ENCODE measurements around the gene HRH4.

HRH4 gene

DNA sequence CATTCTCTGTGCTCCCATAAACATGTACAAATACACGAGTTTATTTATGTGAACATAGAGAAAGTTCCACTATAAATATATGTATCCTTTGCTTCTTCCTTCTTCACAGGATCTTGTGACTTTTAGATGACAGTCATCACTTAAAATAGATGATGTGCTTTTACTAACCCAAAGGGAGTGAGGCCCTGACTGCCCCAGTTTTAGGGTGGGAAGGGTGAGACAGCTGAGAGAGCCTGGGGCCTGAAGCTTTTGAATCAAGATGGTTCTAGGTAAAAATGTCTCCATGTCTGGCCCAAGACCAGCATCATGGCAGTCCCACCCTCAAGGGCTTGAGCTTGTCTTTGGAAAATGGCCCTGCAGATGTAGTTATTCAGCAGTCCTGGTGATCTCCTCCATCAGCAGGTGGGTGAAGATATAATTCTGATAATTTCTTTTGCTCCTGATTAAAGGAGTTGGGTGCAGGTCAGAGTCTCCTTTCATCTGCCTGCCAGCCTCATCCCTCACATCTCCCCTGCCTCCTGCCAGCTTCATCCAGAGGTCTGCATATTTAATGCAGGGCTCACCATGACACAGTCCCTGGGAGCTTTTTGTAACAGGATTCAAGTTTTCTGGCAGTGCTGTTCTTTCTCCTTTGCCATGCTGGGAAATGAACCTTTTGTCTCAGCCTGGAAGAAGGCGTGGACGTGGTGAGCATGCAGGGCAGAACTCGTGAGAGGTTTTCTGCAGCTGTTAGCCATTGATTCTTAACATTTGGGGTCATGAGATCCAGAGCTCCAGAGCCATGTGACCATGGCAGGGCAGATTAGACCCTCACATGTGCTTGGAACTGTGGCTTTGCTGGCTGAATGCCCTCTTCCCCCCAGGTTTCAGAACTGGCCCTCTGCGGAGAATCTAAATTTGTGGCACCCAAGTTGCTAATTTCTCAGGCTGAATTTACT lies 2.7 kb downstream of the HRH4 start:
- DNase-seq (ENCODE audit: low read depth in 1 of 2, low spot score in 1 of 2), result no peak

DNA sequence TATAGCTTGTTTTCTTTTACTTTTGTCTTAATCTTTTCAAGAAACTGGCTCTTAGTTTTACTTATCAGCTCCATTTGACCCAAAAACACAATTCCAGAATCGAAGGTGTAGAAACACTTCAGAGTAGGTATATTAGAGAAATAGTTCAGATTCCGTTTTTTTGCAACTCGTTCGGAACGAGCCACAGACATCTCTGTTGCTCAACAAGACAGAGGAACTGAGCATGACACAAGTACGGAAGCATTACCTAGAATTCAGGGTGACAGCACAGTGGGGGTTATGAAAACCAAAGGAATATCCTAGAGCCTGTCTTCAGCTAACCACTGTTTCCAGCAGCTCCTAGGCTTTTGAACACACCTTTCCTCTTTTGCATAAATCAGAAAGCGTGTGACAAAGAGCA lies 5.0 kb downstream of the HRH4 start:
- DNase-seq (ENCODE audit: low read depth in 1 of 2, low spot score in 1 of 2), result no peak

DNA sequence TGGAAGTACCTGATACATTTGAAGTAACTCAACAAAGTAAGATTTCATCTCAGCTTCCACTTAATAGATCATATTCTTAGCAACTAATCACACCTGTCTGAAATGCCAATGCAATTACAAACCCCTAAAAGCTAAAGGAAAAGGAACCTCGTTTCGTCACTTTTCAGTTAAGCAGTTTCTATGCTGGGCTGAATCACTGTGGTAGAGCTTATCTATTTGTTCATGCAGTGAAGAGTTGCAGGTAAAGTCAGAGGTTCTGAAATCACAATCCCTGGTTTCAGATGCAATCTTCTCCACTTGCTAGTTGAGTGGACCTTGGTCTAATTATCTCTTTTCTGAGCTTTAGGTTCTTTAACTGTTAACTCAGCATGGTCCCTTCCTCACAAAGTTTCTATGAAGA lies 6.3 kb downstream of the HRH4 start:
- DNase-seq (ENCODE audit: low read depth in 1 of 2, low spot score in 1 of 2), result no peak

DNA sequence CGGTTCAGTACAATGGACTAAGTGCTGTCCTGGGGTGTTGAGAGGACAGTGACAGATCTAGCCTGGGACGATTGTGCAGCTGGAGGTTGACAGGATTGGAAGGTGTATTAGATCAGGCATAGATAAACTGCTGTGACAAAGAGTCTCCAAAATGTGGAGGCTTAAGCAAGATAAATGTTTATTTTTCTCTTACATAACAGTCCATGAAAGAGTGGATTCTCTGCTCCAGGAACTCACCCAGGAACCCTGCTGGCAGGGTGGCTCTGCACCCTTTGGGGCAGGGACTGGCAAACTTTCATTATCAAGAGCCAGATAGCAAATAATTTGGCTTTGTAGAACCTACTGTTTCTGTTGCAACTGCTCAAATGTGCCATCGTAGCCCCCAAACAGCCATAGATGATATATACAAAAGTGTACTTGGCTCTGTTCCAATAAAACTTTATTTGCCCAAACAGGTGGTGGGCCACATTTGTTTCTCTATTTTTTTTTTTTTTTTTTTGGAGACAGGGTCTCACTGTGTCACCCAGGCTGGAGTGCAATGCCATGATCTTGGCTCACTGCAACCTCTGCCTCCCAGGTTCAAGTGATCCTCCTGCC lies 9.7 kb downstream of the HRH4 start:
- no peak for DNase-seq (ENCODE audit: low read depth in 1 of 2, low spot score in 1 of 2)

DNA sequence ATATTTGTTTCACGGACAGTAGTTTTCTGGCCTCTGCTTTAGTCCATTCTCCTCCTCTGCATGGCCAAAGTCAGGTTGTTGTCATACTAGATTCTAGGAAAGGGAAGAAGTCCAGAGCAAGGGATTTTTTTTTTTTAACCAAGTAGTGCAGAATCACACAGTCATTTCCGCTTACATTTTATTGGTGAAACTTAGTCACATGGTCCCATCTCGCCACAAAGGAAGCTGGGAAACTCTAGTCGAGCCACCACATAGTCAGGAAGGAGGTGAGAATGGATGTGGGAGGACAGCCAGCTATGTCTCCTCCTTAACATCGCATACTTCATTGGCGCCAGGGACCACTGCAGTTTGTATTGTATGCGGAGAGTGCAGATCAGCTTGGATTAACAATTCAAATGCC lies 10.4 kb downstream of the HRH4 start:
- DNase-seq (ENCODE audit: low read depth in 1 of 2, low spot score in 1 of 2), result no peak

DNA sequence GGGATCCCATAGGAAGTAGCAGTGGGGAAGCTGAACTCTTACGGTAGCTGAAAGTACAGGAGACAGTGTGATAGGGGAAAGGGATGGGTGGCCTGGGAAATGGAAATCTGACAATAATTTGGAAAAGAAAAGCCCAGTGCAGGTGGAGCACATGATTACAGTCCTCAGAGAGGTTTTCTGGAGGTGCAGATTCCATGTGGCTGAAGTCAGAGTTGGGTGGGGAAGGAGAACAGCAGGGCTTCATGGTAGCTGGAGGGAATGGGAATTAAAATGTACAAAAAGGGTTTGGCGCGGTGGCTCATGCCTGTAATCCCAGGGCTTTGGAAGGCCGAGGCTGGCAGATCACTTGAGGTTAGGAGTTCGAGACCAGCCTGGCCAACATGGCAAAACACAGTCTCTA lies 12.2 kb downstream of the HRH4 start:
- DNase-seq (ENCODE audit: low read depth in 1 of 2, low spot score in 1 of 2), result no peak

DNA sequence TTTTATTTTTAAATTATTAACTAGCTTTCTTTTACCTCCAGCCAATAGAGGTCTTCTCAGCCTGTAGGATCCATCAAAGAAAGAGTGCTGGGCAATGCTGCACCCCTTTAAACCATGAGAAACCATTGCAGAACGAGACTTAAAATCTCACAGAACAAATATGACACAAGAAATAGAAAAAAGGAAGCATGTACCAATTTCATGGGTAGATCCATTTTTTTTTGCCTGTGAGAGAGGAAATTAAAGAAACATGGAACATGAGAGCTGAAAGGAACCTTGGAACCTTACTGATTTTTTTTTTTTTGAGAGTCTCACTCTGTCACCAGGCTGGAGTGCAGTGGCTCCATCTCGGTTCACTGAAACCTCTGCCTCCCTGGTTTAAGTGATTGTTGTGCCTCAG lies 14.0 kb downstream of the HRH4 start:
- DNase-seq (ENCODE audit: low read depth in 1 of 2, low spot score in 1 of 2), result no peak

DNA sequence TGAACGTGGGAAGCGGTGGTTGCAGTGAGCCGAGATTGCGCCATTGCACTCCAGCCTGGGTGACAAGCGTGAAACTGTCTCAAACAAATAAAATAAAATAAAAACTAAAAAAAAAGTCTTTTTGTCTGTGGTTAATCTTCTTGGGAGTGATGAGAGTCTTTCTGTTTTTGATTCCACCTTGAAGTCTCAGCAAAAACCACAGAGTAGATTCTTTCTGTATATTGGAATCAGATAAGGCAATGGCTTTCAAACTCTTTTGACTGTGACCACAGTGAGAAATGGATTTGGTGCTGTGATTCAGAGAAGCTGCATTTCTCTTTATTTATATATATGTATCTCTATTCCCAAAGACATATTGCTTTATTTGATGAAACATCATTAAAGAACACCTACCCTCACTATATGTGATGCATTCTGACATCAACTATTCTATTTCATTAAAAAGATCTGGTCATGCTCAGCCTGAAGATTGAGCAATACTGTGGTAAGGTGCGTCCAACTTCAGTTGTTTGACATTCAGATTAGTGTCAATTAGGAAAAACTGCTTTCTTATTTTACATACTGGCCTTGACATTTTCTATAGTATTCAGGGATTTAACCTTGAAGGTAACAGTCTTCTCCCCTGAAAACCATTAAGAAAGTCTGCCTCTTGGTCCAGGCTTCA lies 15.6 kb downstream of the HRH4 start:
- DNase-seq (ENCODE audit: low read depth in 1 of 2, low spot score in 1 of 2), result no peak

DNA sequence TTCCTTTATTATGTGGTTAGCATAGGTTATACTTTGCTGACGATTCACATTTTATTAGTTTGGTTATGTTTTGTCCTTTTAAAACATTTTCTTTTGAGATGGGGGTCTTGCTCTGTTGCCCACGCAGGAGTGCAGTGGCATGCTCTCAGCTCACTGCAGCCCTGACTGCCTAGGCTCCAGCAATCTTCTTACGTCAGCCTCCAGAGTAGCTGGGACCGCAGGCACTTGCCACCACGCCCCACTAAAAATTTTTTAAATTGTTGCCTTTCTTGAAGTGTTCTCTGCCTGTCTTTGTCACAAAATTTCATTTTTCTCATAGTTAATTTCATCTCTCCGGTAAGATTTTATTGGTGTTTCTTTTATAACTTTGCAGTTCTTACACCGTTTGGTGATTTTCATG lies 18.9 kb downstream of the HRH4 start:
- no peak for DNase-seq (ENCODE audit: low read depth in 1 of 2, low spot score in 1 of 2)

DNA sequence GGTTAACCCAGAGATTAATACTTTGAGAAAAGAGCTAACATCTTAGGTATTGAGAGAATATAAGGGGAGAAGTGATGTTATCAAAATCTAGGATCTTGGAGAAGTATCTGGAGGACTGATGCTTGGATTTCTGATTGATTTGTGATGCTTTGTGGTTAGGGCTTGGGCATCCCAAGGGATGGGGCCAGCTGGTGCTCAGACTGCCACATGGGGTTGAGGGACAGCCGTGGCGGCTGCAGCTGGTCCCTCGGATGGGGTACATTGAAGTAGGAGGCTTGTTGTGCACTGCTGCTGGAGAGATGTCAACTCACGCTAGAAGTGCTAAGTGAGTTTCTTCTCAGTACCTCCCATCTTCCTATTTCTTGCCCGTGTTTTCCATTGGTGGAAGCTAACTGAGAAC lies 22.4 kb downstream of the HRH4 start:
- no peak for DNase-seq (ENCODE audit: low read depth in 1 of 2, low spot score in 1 of 2)

DNA sequence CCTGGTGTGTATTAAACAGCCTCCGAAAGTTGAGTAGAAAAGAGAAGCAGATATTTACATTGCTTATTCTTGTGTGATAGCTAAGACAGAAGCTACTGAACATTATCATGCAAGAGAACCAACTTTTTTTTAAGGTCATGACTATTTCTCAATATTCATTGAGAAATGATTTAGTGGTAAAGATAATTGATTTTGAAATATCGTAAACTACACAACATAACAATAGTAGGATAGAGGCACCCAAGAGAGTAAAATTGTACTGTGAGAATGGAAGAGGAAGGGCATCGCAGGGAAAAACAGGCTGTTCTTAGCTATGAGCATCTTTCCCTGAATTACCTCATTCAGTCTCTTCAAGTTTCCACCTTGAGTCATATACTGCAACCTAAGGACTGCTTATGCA lies 25.2 kb downstream of the HRH4 start:
- no peak for DNase-seq (ENCODE audit: low read depth in 1 of 2, low spot score in 1 of 2)

DNA sequence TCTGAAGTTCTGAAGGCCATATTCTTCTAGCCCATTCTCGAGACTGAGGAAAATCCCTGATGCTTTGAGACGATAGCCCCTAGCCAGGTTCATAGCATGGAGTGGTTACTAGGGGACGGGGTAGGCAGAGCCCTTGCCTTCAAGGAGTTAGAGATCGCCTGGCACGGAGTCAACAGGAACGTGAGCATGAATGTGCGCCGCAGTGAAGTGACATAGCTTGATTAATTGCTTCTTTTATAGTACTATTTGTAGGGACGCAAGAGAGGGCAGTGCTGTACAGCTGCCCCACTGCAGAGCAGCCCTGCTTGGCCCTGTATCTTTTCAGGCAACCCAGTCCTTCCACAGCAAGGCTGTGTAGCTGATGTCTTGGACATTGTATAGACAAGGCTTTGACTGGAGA lies 26.2 kb downstream of the HRH4 start:
- no peak for DNase-seq (ENCODE audit: low read depth in 1 of 2, low spot score in 1 of 2)

DNA sequence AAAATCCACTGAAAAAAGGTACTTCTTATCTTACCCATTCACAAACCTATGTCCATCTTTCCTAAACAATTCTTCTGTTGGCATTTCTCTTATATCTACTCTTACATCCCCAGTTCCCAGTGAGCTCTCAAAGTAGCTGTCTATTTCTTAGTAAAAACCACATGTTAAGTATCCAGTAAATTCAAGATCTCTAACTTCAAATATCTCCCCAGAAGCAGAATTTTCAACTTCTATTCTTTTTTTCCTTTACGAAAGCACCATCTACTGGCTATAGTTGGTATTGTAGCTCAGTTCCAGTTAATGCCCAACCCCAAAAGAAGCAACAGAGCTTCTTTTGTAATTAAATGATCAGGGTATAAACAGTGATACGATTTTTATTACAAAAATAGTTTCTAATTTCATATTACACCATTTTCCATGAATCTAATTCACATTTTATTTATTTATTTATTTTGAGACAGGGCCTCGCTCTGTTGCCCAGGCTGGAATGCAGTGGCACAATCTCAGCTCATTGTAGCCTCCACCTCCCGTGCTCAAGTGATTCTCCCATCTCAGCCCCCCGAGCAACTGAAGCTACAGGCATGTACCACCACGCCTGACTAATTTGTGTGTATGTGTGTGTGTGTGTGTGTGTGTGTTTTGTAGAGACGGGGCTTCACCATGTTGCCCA lies 28.5 kb downstream of the HRH4 start:
- DNase-seq (ENCODE audit: low read depth in 1 of 2, low spot score in 1 of 2), result no peak

DNA sequence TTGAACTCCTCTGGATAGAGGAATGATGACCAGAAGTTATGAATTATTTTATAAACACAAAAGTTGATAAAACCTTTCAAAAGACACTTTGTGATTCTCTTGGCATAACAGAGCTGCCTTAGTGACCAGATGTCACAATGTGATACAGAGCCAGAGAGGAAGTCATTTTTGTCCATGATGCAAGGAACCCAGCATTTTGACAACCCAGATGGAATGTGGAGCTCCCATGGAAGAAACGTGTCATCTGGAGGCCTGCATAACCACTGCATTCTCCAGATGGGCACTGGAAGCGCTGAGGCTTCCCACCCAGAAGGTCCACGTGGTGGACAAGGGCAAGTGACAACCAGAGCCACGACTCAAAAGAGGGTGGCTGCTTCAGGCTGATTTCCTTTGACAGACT lies 30.1 kb downstream of the HRH4 start:
- no peak for DNase-seq (ENCODE audit: low read depth in 1 of 2, low spot score in 1 of 2)

DNA sequence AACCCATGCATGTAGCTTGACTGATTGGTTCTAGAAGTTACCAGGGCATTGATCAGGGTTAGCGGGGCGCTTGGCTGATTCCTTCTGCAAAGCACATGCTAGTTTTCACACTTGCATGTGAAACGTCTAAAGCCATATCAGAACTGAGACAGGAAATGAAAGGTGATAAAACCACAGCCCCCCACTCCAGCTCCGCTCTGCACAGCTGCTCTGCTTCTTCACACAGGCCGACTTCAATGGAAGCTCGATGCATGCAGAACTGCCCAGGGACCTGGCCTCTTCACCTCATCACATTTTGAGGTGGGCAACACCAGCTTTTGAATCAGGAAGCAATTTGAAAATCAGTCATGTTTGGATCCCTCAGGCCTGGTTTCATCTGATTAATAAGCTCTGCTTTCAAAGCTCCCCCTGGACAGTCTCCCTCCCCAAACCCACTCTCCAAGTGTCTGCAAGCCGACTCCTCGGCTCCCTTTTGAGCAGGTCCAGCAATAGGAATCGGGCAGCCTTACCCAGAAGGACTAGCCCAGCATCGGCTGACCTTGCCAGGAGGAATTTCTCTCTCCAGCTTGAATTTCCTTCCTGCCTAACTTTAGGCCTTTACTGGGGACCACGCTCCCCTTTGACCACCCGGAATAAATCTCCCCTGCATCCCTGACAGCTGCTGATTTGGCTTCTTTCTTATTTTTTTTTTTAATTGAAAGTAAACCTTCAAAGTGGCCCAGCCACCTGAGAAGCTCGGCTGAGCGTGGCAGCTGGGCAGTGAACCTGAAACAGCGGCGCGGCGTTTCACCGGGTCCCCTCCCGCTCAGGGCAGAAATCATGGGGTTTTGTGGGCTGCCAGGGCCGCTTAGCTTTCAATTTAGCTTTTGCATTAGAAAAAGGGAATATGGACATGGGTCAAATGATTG lies 31.7 kb downstream of the HRH4 start:
- no peak for DNase-seq (ENCODE audit: low read depth in 1 of 2, low spot score in 1 of 2)

DNA sequence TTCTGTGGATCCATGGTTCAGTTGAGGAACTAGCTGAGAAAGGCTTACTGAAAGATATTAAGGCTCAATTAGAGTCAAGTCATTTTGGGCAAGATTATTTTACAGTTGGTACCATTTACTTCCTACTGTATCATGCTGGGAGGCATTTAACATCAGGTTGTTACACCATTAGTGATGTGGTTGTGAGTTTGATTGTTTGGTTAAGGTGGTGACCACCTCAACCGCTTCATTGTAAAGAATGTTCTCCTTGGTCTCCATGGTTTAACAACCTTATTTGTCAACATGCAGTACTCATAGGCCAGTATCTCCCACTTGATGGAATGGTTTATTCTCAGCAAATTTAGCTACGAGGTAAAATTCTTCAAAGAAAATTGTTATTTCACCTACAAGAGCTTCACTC lies 34.1 kb downstream of the HRH4 start:
- no peak for DNase-seq (ENCODE audit: low read depth in 1 of 2, low spot score in 1 of 2)

DNA sequence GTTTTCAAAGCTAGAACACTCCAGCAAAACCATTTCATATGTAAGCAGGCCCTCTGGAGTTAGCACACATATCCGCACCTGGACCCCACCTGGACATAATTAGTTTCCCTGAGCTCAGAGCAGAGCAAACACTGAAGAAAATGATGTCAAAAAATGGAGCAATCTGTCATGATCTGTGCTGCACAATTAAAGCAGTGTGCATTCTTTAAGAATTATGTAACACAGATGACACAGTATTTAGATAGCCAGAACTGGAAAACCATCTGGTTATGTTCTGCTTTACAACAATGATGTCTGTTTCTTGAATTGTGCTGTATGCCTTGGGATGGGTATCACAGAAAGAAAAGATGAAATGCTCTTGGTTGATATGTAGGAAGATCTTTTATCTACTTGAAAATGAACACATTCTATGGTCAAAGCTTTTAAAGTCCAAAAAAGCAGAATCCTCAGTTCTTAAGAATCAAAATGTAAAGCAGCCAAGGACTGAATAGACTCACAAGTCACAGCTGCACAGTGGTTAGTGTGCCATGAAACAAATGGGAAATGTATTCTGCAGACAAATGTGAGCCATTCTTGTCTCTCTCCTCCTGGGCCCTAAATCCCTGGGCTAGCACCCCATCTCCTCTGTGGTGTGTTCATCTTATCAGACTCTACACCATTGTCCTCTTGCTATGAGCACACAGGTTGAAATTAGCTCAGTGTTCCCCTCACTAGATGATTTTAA lies 36.8 kb downstream of the HRH4 start:
- no peak for DNase-seq (ENCODE audit: low read depth in 1 of 2, low spot score in 1 of 2)

DNA sequence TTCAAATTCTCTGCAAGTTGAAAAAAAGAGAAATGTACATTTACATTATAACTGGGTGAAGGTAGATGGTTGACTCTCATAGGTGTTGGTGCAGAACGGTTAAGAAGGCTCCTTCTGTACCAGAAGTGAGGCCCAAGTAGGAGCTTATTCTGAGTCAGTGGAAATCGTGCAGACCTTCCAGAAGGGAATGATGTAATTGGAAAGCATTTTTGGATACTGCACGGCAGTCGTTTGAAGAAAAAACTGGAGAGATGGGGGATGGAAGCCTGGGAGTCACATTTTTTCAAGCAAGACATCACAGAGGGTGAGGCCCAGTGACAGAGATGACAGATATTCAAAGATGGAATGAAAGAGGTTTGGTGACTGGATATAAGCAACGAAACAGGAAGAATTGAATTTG lies 39.4 kb downstream of the HRH4 start:
- DNase-seq (ENCODE audit: low read depth in 1 of 2, low spot score in 1 of 2), result no peak

DNA sequence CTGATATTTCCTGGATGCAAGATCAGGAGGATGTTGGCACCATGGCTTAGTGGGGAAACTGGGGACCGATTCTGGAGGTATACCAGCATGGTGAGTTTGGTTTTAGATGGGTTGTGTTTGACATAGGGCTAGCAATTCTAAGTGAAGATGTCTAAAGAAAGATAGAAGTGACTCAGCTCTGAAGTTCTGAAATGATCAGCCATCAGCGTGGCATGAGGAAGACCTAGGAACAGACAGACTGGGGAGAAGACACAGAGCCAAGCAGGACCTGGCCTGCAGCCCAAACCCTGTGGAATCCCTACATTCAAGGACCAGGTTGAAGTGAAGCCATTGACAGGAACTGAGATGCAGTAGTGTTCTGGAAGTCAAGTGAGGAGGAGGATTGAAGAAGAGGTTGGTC lies 39.8 kb downstream of the HRH4 start:
- DNase-seq (ENCODE audit: low read depth in 1 of 2, low spot score in 1 of 2), result no peak

DNA sequence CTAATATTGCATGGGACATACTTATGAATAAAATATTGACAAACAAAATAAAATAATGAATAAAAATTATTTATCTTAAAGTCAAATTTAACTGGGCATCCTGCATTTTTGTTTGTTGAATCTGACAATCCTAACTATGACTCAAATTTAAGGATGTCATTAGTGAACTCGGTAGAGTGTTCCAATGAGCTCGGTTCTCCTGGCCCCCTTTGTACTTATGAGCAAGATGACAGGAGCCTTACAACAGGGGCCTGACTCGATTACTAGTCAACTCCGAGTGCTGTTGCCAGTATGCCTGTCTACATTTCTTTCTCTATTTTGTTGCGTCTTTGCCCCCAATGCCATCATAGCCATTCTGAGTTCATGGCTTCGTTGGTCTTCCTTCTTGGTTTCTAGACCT lies 40.3 kb downstream of the HRH4 start:
- no peak for DNase-seq (ENCODE audit: low read depth in 1 of 2, low spot score in 1 of 2)

Data from stimulated activated CD4-positive, alpha-beta T cell treated with anti-CD3 and anti-CD28 coated beads, Interleukin-15, amount 100 ng/mL, for 1 hour (primary cell).